KOPT-K1 (cell line): ENCODE measurements around the gene ALKBH4.
A peak's percentile ranks its signal among the peaks of the same experiment; 100 is the strongest.
"Not testable (repeated sequence)": the region's sequence is repeated elsewhere in the genome, so short reads cannot be mapped to it uniquely, and the experiment has no call there.

Experiments
- H3K27ac ChIP-seq: fragments of 200-600 bp; sonication (generic); 2 replicates; pipeline ENCODE4 v1.5.1; 2016; ENCODE audit warnings: antibody characterized with exemption, mild to moderate bottlenecking, low read depth, low read length; ENCODE audit not compliant: poor library complexity, severe bottlenecking
- H3K36me3 ChIP-seq: fragments of 200-600 bp; sonication (generic); 2 replicates; pipeline ENCODE4 v1.5.1; 2017; ENCODE audit warnings: antibody characterized with exemption, mild to moderate bottlenecking, low read length, moderate library complexity; ENCODE audit not compliant: insufficient read depth
- H3K9me3 ChIP-seq: fragments of 200-600 bp; sonication (generic); 2 replicates; pipeline ENCODE4 v1.5.1; 2017; ENCODE audit warnings: antibody characterized with exemption, low read length, mild to moderate bottlenecking; ENCODE audit not compliant: insufficient read depth, poor library complexity, severe bottlenecking

The ALKBH4 gene

GRCh38 chr7:102490529-102491075 lies 25.9 kb upstream of the ALKBH4 start:
- not testable (repeated sequence) for H3K36me3 ChIP-seq, H3K27ac ChIP-seq, H3K9me3 ChIP-seq

DNA sequence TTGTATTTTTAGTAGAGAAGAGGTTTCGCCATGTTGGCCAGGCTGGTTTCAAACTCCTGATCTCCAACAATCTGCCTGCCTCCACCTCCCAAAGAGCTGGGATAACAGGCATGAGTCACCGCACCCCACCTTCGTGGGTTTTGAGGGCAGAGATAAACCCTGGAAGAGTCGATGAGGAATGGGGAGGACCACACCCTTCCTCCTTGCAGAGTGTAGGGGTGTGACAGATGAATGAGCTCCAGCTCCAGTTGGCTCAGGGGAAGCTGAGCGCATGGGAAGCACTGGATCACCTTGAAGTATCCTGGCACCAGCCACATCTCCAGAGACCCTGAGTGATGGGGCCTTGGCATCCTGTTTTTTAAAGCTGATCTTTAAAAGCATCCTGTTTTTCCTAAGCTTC lies 19.7 kb upstream of the ALKBH4 start:
- not testable (repeated sequence) for H3K36me3 ChIP-seq, H3K27ac ChIP-seq, H3K9me3 ChIP-seq

- not testable (repeated sequence) for H3K36me3 ChIP-seq, H3K9me3 ChIP-seq, H3K27ac ChIP-seq
These were observed 17.3 kb upstream of the ALKBH4 start for GRCh38 chr7:102481962-102482361.

DNA sequence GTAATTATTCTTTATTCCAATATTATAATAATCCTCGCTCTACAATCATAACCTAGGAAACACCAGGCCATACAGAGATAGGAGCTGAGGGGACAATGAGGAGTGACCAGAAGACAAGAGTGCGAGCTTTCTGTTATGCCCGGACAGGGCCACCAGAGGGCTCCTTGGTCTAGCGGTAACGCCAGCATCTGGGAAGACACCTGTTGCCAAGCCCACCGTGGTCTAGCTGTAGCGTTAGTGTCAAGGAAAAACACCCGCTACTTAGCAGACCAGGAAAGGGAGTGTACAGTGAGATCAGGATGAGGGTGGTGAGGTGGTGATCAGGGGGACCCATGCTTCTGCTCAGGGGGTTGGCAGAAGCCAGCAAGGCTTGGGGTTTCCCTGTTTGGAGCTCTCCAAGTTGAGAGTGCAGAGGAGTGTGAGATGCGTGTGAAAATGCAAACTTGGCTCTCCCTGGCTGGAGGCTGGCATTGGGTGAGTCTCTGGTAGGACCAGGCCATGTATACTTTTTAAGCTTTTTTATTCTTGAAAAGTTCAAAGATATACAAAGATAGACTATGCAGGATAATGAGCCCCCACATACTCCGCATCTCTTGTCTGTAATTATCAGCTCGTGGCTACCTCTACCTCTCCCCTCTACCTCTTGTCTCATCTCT lies 15.4 kb upstream of the ALKBH4 start:
- H3K36me3 ChIP-seq, H3K27ac ChIP-seq, H3K9me3 ChIP-seq: not testable (repeated sequence)

GRCh38 chr7:102479209-102479584 lies 14.5 kb upstream of the ALKBH4 start:
- not testable (repeated sequence) for H3K36me3 ChIP-seq, H3K9me3 ChIP-seq
- H3K27ac ChIP-seq, result peak overlapping the region; percentile 25

DNA sequence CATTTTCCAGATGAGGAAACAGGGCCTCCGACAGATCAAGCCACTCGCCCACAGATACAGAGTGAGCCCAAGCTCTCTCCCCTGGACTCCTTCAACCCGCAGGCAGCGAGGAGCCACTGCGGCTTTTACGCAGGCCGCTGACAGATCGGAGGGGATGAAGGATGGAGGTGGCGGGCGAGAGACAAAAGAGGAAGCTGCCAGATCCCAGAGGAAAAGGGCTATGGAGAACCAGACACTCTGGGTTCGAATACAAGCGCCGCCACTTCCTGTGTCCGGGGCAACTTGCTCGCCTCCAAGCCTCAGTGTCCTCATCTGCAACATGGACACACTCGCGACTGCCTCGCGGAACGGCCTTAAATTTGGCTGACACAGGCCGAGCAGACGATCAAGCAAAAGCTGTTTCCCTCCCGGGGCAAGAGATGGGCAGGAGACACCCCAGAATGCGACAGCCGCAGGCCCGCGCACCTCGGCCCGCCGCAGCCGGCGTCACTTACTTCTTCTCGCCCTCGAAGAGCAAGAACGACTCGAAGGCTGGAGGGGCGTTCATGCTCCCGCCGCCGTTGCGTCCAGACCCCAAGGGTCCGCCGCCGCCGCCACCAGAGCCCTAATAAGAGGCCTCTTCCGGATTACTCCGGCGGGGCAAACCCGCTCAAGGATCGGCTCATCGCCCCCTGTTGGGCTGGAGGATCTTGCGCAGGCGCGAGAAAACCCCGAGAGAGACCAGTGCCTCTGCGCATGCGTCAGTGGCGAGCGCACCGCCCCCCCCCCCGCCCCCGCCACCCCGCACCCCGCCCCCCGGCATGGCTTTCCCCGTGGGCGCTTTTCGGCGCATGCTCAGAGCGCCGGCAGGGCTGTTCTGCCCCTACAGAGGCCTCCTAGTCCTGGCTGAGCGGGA lies 13.9 kb upstream of the ALKBH4 start, which contains the start of gene POLR2J:
POLR2J (minus strand) TSS at position 609 of the 895 bp plus-strand sequence; CDS start at position 547, 62 bp downstream.
- peak within 1 kb of the TSS; percentile 25 for H3K27ac ChIP-seq
- not testable (repeated sequence) for H3K9me3 ChIP-seq, H3K36me3 ChIP-seq

DNA sequence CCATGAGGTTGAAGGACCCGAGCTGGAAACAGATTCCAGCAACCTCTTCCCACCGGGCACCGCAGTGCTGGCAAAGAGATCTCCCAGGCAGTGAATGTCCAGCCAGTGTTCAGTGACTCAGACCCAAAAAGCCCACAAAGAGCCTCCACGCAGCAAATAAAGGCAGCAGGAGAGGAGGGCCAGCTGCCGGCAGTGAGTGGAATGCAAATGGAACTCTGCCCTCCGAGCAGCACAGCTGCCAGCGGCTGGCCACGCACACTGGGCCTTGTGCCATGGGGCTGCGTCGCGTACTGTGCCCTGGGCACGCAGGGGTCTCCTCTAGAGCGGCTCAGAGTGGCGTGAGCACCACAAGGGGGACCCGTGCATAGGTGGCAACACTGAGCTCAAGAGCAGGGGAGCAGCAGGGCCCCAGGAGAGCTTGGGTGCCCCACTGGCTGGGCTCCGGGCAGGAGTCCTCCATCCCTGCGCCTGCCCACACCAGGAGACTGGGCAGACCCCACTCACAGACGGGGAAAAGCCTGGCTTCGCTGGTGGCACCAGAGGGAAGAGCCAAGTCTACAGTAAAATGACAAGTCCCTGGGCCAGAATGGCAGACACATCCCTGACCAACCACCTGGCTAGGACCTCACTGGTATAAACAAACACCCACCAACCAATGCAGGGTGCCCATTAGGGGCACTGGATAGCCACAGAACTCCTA lies 10.2 kb upstream of the ALKBH4 start:
- H3K9me3 ChIP-seq, H3K27ac ChIP-seq: not testable (repeated sequence)
- peaks cover 36% of the 10 kb centered on the region for H3K36me3 ChIP-seq

- H3K27ac ChIP-seq, H3K9me3 ChIP-seq: not testable (repeated sequence)
- peaks cover 44% of the 10 kb centered on the region for H3K36me3 ChIP-seq
These were observed 9.5 kb upstream of the ALKBH4 start for GRCh38 chr7:102474116-102474515.

DNA sequence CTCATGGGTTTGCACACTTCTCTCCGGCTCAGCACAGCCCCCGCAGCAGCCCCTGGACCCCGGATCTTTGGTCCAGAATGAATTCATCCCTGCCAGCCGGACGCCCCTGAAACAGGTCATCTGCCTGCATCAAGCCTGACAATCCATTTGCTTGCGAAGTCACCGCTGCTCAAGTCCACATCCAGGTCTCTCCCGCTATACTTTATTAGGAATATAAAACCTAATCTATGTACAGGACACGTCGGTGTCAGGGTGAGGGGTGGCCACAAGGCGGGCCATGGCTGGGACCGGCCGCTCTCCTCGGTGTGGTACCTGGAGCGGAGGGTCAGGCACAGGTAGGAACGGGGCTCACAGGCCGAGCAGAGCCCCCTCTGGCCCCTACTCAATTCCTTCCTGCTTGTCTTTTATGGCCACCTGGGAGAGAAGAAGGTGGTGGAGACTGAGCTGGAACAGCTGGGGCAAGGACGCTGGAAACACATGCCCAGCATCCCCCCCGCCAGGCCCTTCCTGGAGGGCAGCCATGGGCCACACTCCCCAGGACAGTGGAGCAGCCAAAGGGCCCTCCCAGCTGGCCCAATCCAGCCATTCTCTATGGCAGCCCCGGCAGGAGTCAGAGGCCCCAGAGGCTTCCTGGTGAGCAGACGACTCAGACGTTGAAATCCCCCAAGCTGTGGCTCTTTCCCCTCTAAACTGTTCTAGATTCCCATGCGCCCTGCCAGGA lies 8.8 kb upstream of the ALKBH4 start:
- H3K9me3 ChIP-seq, result no peaks in the 10 kb centered on the region
- H3K27ac ChIP-seq, result no peak overlapping the region
- H3K36me3 ChIP-seq, result peaks cover 50% of the 10 kb centered on the region

DNA sequence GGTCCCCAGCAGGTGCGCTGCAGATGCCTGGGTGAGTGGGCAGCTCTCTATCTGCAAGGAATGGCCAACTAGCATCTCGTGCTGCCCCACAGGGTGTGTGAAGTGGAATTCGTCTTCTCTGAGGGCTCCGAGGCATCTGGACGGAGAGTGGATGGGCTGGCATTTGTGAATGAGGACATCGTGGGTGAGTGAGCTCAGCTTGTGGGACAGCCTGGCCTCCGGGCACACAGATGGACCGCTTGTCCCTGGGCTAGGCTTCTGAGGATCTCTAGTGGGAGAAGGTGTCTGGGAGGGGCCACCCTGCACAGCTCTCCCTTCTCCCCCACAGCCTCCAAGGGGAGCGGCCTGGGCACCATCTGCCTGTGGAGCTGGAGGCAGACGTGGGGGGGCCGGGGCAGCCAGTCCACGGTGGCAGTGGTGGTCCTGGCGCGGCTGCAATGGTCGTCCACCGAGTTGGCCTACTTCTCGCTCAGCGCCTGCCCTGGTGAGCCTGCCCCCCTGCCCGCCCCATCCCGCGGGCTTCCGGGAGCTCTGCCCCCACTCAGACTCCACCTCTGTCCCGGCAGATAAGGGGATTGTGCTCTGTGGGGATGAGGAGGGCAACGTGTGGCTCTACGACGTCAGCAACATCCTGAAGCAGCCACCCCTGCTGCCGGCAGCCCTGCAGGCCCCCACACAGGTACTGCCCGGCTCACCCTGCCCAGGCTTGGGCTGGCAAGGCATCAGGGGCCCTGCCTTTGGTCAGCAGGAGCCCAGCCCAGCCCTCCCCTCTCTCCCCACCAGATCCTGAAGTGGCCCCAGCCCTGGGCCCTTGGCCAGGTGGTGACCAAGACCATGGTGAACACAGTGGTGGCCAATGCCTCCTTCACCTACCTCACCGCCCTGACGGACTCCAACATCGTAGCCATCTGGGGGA lies 7.7 kb upstream of the ALKBH4 start:
- H3K36me3 ChIP-seq, result peaks cover 61% of the 10 kb centered on the region

DNA sequence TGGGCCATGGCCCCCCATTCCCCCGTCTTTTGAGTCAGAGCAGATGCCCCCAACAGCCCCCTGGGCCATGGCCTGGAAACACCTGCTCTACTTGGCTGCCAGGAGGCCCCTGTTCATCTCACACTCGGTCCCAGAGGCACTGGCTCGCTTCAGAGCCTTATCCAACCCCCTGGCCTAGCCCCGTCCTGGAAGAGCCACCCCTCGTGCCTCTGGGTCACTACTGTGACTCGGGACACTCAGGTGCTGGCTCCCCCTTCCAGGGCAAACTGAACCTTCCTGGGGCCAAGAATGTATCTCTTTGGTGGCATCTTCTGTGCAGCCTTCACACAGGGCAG lies 7.1 kb upstream of the ALKBH4 start:
- Histone ChIP-seq H3K36me3 (peaks cover 63% of the 10 kb centered on the region), H3K27ac (no peak overlapping the region), H3K9me3 (no peaks in the 10 kb centered on the region)

More for the DNA sequence above, 7.7 kb upstream of the ALKBH4 start:
- no peak overlapping the region for H3K27ac ChIP-seq
- no peaks in the 10 kb centered on the region for H3K9me3 ChIP-seq

DNA sequence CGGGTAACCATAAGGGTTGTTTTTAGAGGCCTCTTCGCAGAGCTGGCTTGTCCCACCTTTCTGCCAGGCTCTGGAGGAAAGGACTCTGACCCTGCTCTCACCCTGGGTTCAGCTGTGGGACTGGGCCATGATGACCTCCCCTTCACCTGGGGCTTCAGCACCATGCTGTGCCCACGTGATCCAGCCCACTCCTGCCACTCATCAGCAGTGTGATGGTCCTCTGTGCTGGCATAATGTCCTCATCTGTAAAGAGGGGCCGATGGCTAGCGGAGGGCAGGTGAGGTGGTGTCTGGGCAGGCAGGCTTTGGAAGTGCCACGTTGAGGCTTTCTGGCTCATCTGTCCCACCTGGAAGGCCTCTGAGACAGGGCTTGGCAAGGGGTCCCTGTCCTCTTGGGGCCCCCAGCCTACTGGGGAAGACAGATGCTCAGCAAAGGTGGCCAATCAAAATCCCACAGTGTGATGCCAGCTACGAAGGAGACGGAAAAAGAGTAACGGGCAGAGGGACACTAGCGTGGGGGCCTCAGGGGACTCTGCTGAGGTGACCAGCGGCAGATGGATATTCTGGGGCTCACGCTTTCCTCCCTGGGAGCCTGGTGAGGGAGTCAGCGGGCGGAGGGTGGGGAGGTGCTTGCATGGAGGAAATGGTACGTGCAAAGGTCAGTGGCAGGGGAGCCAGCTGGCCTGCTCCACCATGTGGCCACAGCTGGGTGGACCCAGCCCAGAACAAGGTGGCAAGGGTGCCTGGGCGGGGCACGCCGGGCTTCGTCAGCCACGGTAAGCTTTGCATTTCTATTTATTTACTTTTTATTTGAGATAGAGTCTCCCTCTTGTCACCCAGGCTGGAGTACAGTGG lies 5.5 kb upstream of the ALKBH4 start:
- no peaks in the 10 kb centered on the region for H3K9me3 ChIP-seq
- peaks cover 63% of the 10 kb centered on the region for H3K36me3 ChIP-seq
- no peak overlapping the region for H3K27ac ChIP-seq

DNA sequence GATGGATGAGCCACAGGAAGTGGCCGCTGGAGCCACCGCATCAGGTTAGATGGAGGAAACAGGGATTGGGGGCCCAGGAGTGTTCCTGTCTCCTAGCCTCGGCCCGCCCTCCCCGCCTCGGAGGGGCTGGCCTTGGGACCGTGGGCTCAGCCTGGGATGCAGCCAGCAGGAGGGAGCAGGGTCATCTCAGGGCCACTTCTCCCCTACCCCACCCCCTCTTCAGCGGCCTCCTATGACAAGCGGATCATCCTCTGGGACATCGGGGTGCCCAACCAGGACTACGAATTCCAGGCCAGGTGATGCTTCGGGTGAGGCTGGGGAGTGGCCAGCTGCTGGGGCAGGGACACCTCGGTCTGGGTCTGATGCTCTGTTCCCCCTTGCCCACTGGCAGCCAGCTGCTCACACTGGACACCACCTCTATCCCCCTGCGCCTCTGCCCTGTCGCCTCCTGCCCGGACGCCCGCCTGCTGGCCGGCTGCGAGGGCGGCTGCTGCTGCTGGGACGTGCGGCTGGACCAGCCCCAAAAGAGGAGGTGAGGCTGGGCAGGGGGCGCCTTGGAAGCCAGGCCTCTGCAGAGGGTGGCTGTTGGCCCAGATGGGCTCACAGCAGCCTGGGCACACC lies 4.8 kb upstream of the ALKBH4 start:
- Histone ChIP-seq H3K36me3 (peaks cover 63% of the 10 kb centered on the region), H3K27ac (no peak overlapping the region), H3K9me3 (no peaks in the 10 kb centered on the region)
